ENCODE data around the gene RASA2. TPM values are rescaled to one million over a fixed set of nuclear protein-coding genes. Genes with fewer than 3 reads are reported as not detected.

Gene RASA2
- total and polyA plus RNA-seq, 11 donors = 2.0 to 12.3 (median 3.4) TPM

- Histone ChIP-seq H3K4me1 (peaks cover 3 to 85% (median 57%) of the 10 kb centered on the region in 12 donors), H3K4me3 (peak overlapping the region in 2 of 12 donors; percentile 18 to 23), H3K27me3 (no peaks in the 10 kb centered on the region), H3K36me3 (peaks cover 0 to 62% (median 52%) of the 10 kb centered on the region in 9 donors), H3K9me3 (no peaks in the 10 kb centered on the region), H3K27ac (peak overlapping the region; percentile 65 to 89 (median 80))
- DNase-seq = peak; percentile 35 to 82 (median 74)
- intact Hi-C loops (cut with DNase I) = loop anchor here in 9 of 10 donors (2.0 to 5.0 kb wide), 7 partner anchors 31 to 81 kb away; partner anchors contain the start of gene ZBTB38 (in 4 of the 9)
- ATAC-seq = peak; percentile 44 to 87 (median 82)
- TF ChIP-seq CTCF (IDR thresholded peaks at IDR 0.05) (peak; percentile 48 to 89 (median 85)), POLR2A (IDR thresholded peaks at IDR 0.05) (no peak)
- 68 to 84% (median 79%) methylated on average over 10 of the region's 10 CpGs for WGBS, 4 donors
Measured at GRCh38 chr3:141441381-141442364, 45.2 kb upstream of the RASA2 start.

DNA sequence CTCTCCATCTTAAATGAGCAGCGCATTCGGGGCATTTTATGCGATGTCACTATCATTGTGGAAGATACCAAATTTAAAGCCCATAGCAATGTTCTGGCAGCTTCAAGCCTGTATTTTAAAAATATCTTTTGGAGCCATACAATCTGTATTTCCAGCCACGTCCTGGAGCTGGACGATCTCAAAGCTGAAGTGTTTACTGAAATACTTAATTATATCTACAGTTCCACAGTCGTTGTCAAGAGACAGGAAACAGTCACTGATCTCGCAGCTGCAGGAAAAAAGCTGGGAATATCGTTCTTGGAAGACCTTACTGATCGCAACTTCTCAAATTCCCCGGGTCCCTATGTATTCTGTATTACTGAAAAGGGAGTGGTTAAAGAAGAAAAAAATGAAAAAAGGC, 44.4 kb upstream of the RASA2 start:
- ATAC-seq = peak; percentile 51 to 63 (median 58)
- Histone ChIP-seq H3K36me3 (peaks cover 0 to 70% (median 59%) of the 10 kb centered on the region in 9 donors), H3K4me3 (peak overlapping the region in 4 of 12 donors; percentile 4 to 23 (median 18)), H3K4me1 (peaks cover 3 to 85% (median 59%) of the 10 kb centered on the region in 12 donors), H3K27me3 (no peaks in the 10 kb centered on the region), H3K9me3 (no peaks in the 10 kb centered on the region), H3K27ac (peak overlapping the region; percentile 65 to 89 (median 80))
- WGBS, 4 donors = 19 to 29% (median 27%) methylated on average over 10 of the region's 10 CpGs
- intact Hi-C loops (cut with DNase I) = loop anchor here in 8 of 10 donors (2.0 to 5.0 kb wide), 6 partner anchors 40 to 82 kb away; partner anchors contain the start of gene ZBTB38 (in 3 of the 8)
- no peak for TF ChIP-seq POLR2A (IDR thresholded peaks at IDR 0.05)
- TF ChIP-seq CTCF (IDR thresholded peaks at IDR 0.05) = no peak
- no peak for DNase-seq

GRCh38 chr3:141442914-141443313, 43.9 kb upstream of the RASA2 start:
- 67 to 77% (median 76%) methylated on average over 15 of the region's 15 CpGs for WGBS, 4 donors
- Histone ChIP-seq H3K9me3 (no peaks in the 10 kb centered on the region), H3K4me3 (peak overlapping the region in 5 of 12 donors; percentile 4 to 23 (median 18)), H3K27ac (peak overlapping the region; percentile 65 to 89 (median 80)), H3K27me3 (no peaks in the 10 kb centered on the region), H3K36me3 (peaks cover 0 to 72% (median 64%) of the 10 kb centered on the region in 9 donors), H3K4me1 (peaks cover 3 to 90% (median 60%) of the 10 kb centered on the region in 12 donors)
- TF ChIP-seq POLR2A (IDR thresholded peaks at IDR 0.05) (no peak), CTCF (IDR thresholded peaks at IDR 0.05) (no peak)
- intact Hi-C loops (cut with DNase I) = loop anchor here in 8 of 10 donors (2.0 to 5.0 kb wide), 6 partner anchors 40 to 82 kb away; partner anchors contain the start of gene ZBTB38 (in 3 of the 8)
- peak in 2 of 4 donors; percentile 17 to 23 for ATAC-seq
- peak in 1 of 5 donors; percentile 47 for DNase-seq
